ENCODE measurements around the gene TIMM10B. TPM values are rescaled to one million over a fixed set of nuclear protein-coding genes. Genes with fewer than 3 reads are reported as not detected.

Gene TIMM10B
- total RNA-seq, 4 donors from 2014 or later: 17.0 to 40.2 (median 29.6) TPM

DNA sequence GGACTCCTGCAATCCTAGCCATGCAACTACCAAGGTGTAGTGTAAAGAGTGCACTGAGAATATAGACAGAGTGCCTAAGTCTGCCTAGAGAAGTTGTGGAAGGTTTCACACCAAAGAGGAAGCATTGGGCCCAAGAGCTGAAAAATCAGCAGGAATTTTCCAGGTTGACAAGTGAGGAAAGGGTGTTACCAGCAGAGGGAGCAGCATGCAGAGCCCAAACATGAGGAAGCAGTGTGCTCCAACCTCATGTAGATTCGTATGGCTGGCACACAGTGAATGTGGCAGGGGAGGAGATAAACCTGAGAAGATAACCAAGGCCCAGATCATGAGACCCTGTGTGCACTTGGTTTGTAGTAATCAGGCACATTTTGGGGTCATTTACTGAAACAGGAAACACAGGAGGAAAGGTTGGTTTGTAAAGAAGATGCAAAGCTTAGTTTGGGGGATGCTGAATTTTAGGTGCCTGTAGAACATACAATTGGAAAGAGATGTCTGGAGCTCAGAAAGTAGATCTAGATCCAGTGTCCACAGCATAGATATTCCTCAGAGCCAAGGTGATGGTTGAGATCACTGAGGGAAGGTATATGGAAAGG lies 42.2 kb upstream of the TIMM10B start:
- Histone ChIP-seq H3K27ac (no peak overlapping the region), H3K4me1 (peaks cover 0 to 3% (median 0%) of the 10 kb centered on the region in 3 donors), H3K9me3 (no peaks in the 10 kb centered on the region), H3K27me3 (no peaks in the 10 kb centered on the region), H3K36me3 (no peaks in the 10 kb centered on the region), H3K4me3 (no peak overlapping the region)
- intact Hi-C loops (cut with DNase I): no loop called here
- WGBS, 2 donors: 0 to 23% methylated on average over 1 of the region's 1 CpG
- DNase-seq: no peak
- TF ChIP-seq, protein P1, sequence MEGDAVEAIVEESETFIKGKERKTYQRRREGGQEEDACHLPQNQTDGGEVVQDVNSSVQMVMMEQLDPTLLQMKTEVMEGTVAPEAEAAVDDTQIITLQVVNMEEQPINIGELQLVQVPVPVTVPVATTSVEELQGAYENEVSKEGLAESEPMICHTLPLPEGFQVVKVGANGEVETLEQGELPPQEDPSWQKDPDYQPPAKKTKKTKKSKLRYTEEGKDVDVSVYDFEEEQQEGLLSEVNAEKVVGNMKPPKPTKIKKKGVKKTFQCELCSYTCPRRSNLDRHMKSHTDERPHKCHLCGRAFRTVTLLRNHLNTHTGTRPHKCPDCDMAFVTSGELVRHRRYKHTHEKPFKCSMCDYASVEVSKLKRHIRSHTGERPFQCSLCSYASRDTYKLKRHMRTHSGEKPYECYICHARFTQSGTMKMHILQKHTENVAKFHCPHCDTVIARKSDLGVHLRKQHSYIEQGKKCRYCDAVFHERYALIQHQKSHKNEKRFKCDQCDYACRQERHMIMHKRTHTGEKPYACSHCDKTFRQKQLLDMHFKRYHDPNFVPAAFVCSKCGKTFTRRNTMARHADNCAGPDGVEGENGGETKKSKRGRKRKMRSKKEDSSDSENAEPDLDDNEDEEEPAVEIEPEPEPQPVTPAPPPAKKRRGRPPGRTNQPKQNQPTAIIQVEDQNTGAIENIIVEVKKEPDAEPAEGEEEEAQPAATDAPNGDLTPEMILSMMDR (IDR thresholded peaks at IDR 0.05): peak; percentile 17 to 73 (median 56)
- no peak for TF ChIP-seq POLR2A (IDR thresholded peaks at IDR 0.05)

DNA sequence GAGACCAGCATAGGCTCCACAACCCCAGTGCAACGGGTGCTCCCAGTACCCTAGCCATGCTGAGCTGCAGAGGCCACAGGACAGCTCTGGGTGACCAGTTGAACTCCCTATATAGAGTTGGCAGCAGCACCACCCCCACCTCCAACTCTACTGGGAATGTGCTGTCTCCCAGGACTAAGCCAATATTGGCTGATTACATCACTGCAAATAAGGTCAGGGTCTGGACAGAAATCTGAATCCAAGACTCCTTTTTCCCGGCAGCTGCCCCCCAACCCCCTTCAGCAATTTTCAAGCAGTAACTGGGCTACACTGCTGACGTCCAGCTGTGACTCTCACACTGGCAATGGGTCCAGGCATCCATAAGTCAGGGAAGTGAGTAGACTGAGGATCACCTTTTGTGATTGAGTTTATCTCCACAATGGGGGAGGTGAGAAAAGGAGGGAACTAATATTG lies 40.4 kb upstream of the TIMM10B start, which contains the start of gene HPX:
HPX (minus strand) TSS at position 82 of the 453 bp plus-strand sequence; CDS start at position 58, 24 bp downstream.
- DNase-seq: no peak
- H3K27ac ChIP-seq: no peak within 1 kb of the TSS
- peaks cover 0 to 3% (median 0%) of the 10 kb centered on the region in 3 donors for H3K4me1 ChIP-seq
- WGBS, 2 donors: 67 to 71% methylated on average over 1 to 3 of the region's 3 CpGs
- intact Hi-C loops (cut with DNase I): loop anchor here (5.0 to 10.0 kb wide), 2 partner anchors 64 kb away; no protein-coding TSS in a partner anchor
- no peak within 1 kb of the TSS for H3K4me3 ChIP-seq
- TF ChIP-seq, protein P1 (IDR thresholded peaks at IDR 0.05): no peak
- H3K9me3 ChIP-seq: no peaks in the 10 kb centered on the region
- H3K36me3 ChIP-seq: no peaks in the 10 kb centered on the region
- no peaks in the 10 kb centered on the region for H3K27me3 ChIP-seq

DNA sequence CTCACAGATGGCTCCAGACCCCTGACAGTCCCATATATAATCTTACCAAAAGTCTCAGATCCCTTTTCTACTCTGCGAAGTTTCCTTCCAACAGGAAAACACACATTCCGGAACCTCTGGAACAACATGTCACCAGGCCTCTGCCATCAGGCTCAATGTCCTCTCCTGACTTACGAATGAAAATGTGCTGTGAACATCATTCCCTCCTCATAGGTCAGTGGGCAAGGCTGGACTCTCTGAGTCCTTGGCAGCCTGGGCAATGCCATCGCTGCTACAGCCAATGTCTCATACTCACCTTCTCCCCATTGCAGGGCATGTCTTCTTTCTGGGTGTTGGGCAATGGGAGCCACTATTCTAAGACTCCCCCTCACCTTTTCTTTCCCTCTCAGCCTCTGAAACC lies 38.9 kb upstream of the TIMM10B start:
- no peaks in the 10 kb centered on the region for H3K27me3 ChIP-seq
- intact Hi-C loops (cut with DNase I): loop anchor here (5.0 to 10.0 kb wide), 2 partner anchors 62 to 65 kb away; no protein-coding TSS in a partner anchor
- peaks cover 0 to 3% (median 0%) of the 10 kb centered on the region in 3 donors for H3K4me1 ChIP-seq
- 91 to 95% methylated on average over 4 of the region's 4 CpGs for WGBS, 2 donors
- no peak overlapping the region for H3K4me3 ChIP-seq
- no peaks in the 10 kb centered on the region for H3K9me3 ChIP-seq
- TF ChIP-seq POLR2A (IDR thresholded peaks at IDR 0.05): no peak
- TF ChIP-seq, protein P1 (IDR thresholded peaks at IDR 0.05): no peak
- no peak for DNase-seq
- peaks cover 0 to 1% (median 0%) of the 10 kb centered on the region in 3 donors for H3K36me3 ChIP-seq
- no peak overlapping the region for H3K27ac ChIP-seq

DNA sequence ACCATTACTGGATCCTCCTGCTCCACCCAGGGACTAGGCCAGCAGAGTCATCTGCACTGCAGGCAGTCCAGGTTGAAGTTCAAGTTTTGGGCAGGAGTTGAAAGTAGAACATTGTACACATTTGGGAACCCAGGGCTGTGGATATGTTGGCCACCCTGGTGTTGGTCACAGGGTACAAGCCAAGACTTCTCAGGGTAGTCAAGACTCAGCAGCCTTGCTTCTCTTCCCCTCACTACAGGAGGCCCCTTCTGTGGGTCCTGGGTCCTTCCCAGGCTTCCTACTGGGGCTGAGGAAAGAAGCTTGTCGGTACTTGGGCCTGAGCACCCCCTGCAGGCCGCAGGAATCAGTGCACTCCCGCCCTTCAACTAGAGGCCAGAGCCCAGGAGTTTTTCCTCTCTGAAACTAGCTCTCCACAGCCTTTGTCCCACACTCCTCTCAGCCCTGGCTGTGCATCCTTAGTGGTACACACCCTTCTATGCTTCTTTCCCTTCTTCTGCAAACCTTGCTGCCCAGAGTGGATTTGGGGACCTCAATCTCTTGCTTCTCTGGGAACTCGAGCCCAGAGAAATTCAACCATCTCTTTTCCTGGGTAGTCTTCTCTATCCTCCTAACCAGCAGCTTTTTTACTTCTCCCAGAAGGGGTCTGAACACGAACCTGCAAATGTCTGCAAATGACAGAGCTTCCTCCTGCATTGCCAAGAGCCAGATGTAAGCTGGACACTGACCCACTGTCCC lies 37.9 kb upstream of the TIMM10B start:
- no peak for DNase-seq

More for the DNA sequence above, 37.9 kb upstream of the TIMM10B start:
- intact Hi-C loops (cut with DNase I): loop anchor here (5.0 to 10.0 kb wide), 2 partner anchors 61 to 66 kb away; no protein-coding TSS in a partner anchor
- H3K9me3 ChIP-seq: no peaks in the 10 kb centered on the region
- WGBS, 2 donors: 21 to 27% methylated on average over 5 of the region's 5 CpGs
- TF ChIP-seq, protein P1 (IDR thresholded peaks at IDR 0.05): peak; percentile 64 to 80 (median 73)
- TF ChIP-seq POLR2A (IDR thresholded peaks at IDR 0.05): no peak
- H3K4me1 ChIP-seq: peaks cover 0 to 3% (median 0%) of the 10 kb centered on the region in 3 donors
- H3K36me3 ChIP-seq: peaks cover 0 to 9% (median 0%) of the 10 kb centered on the region in 3 donors
- no peaks in the 10 kb centered on the region for H3K27me3 ChIP-seq
- H3K4me3 ChIP-seq: no peak overlapping the region
- no peak overlapping the region for H3K27ac ChIP-seq

Data from esophagus squamous epithelium (tissue), 5 donors.